Mesodermal cell (in vitro differentiated cells): ENCODE measurements around the gene COX10.

Source experiments
- H3K27ac ChIP-seq: 2 replicates; pipeline ENCODE4 v1.7.0; 2013; ENCODE audit warnings: mild to moderate bottlenecking, low read depth, low read length, moderate library complexity; ENCODE audit not compliant: severe bottlenecking
- H3K36me3 ChIP-seq: 2 replicates; pipeline ENCODE4 v1.7.1; 2013; ENCODE audit warnings: mild to moderate bottlenecking, low read length, moderate library complexity; ENCODE audit not compliant: control insufficient read depth, insufficient read depth
- H3K4me1 ChIP-seq: one replicate; pipeline ENCODE4 v1.7.1; 2013; ENCODE audit warnings: mild to moderate bottlenecking, low read length; ENCODE audit not compliant: insufficient read depth, control insufficient read depth, poor library complexity, severe bottlenecking
- H3K4me3 ChIP-seq: 2 replicates; pipeline ENCODE4 v1.7.0; 2013; ENCODE audit warnings: low read length, control low read depth, mild to moderate bottlenecking; ENCODE audit not compliant: insufficient read depth, poor library complexity, severe bottlenecking; ENCODE audit errors: extremely low read depth
- H3K9me3 ChIP-seq: 2 replicates; pipeline ENCODE4 v1.7.1; 2013; ENCODE audit warnings: mild to moderate bottlenecking, low read length, moderate library complexity; ENCODE audit not compliant: control insufficient read depth
- WGBS, 2 experiments: methylation state at CpG; one replicate each; pipeline ENCODE4 v1.1.5; 2013; ENCODE audit warnings: missing lambda C conversion rate in 2 of 2; ENCODE audit not compliant: insufficient coverage in 2 of 2; 5-methylcytosine and 5-hydroxymethylcytosine counted together

The COX10 gene

DNA sequence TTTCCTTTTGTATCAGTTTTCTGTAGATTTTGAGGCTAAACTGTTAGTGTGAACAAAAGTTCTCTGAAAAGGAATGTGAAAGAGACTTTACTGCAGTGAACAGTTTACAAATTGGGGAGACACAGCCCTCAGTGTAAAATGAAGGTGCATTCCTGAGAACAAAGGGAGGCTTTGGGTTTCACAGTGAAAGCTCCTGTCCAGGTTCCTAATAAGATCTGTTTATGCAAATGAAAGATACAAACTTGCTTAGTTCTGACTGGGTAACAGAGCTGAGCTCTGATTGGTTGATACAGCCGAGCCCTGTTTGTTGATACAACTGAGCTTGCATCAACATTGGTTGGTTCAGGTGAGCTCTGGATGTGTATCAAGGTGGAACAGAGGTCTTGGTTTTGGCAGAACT, 175.7 kb downstream of the COX10 start:
- WGBS, 2 experiments: 78 to 86% methylated on average over 1 of the region's 1 CpG
- Histone ChIP-seq H3K4me3 (no peak overlapping the region), H3K4me1 (no peaks in the 10 kb centered on the region), H3K36me3 (no peaks in the 10 kb centered on the region), H3K9me3 (no peaks in the 10 kb centered on the region), H3K27ac (no peak overlapping the region)

DNA sequence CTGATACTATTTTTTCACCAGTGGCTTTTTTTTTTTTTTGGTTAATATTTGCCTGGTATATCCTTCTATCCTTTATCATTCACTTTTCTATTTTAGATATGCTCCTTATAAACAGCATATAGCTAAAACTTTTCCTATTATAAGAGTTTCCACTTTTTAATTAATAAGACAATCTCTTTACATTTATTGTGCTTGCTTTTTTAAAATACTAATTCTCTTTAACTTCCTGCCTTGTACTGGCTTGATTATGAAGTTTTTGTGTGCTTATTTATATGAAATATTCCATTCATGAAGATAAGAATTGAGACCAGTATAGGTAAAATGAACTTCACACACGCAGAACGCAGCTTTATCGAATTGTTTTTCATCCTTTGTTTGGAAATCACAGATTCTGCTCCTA, 176.3 kb downstream of the COX10 start:
- no peak overlapping the region for H3K27ac ChIP-seq
- H3K4me3 ChIP-seq: no peak overlapping the region
- no peaks in the 10 kb centered on the region for H3K36me3 ChIP-seq
- 80% methylated on average over 1 of the region's 3 CpGs; no CpG with 5 or more reads in 1 of the 2 experiments for WGBS, 2 experiments
- no peaks in the 10 kb centered on the region for H3K4me1 ChIP-seq
- no peaks in the 10 kb centered on the region for H3K9me3 ChIP-seq
